Esophagus muscularis mucosa (tissue), 4 donors: ENCODE measurements around the gene RPH3AL. TPM values are rescaled to one million over a fixed set of nuclear protein-coding genes. Genes with fewer than 3 reads are reported as not detected.

Experiments used
- DNase-seq: peaks from one replicate; pipeline ENCODE4 v3.0.0-alpha.2; 2017; ENCODE audit errors: extremely low spot score
- H3K27ac ChIP-seq, 4 donors: fragments of 200-600 bp; sonication (generic); replicated peaks in 1 of 4; 1 replicate in 3 of 4; 2 replicates in 1 of 4; pipeline ENCODE4 v1.5.1; 2016 to 2019; ENCODE audit warnings: mild to moderate bottlenecking in 1 of 4
- H3K27me3 ChIP-seq, 4 donors: fragments of 200-600 bp; sonication (generic); one replicate each; pipeline versions ENCODE4 v1.5.1 to v1.6.0; 2016 to 2019
- H3K36me3 ChIP-seq, 4 donors: fragments of 200-600 bp; sonication (generic); one replicate each; pipeline ENCODE4 v1.5.1; 2016 to 2019
- H3K4me1 ChIP-seq, 4 donors: fragments of 200-600 bp; sonication (generic); one replicate each; pipeline ENCODE4 v1.5.1; 2016 to 2019
- H3K4me3 ChIP-seq, 4 donors: fragments of 200-600 bp; sonication (generic); 1 replicate in 2 of 4; 2 replicates in 2 of 4; pipeline ENCODE4 v1.5.1; 2016 to 2019; ENCODE audit warnings: mild to moderate bottlenecking in 4 of 4, moderate library complexity in 1 of 4
- H3K9me3 ChIP-seq, 4 donors: fragments of 200-600 bp; sonication (generic); 1 replicate in 3 of 4; 2 replicates in 1 of 4; pipeline ENCODE4 v1.5.1; 2016 to 2019
- CTCF ChIP-seq, 3 experiments: fragments of 200-600 bp in 2 of 3; fragments of 450-650 bp in 1 of 3; sonication (generic) in 2 of 3; IDR thresholded peaks; one replicate each; pipeline ENCODE4 v1.5.1; 2017 to 2019; ENCODE audit warnings: antibody characterized with exemption in 3 of 3, mild to moderate bottlenecking in 2 of 3, moderate library complexity in 1 of 3
- EP300 ChIP-seq: sonication (generic); formaldehyde crosslinking; IDR thresholded peaks from one replicate; pipeline ENCODE4 v1.6.1; 2017; ENCODE audit warnings: antibody characterized with exemption
- POLR2A ChIP-seq: fragments of 450-650 bp; IDR thresholded peaks from one replicate; pipeline ENCODE4 v1.6.1; 2017; ENCODE audit warnings: antibody characterized with exemption, moderate library complexity, mild to moderate bottlenecking, low read depth
- POLR2AphosphoS5 ChIP-seq, 2 donors: sonication (generic); formaldehyde crosslinking; IDR thresholded peaks; one replicate each; pipeline ENCODE4 v1.6.1; 2017; ENCODE audit warnings: antibody characterized with exemption in 2 of 2
- WGBS: methylation state at CpG from one replicate; pipeline ENCODE4 v1.1.5; 2018; 5-methylcytosine and 5-hydroxymethylcytosine counted together
- intact Hi-C: fragments of 100-400 bp; cut with DNase I; formaldehyde crosslinking; loops from one replicate; pipeline ENCODE4 v1.15.1; 2023
- total RNA-seq, 4 donors: library from RNA; depleted of rRNA; stranded (reverse); fragments of >200 nt; gene quantifications; one replicate each; pipeline versions ENCODE4 v1.1.0 to v1.2.1, GENCODE V29; 2016

RPH3AL gene
- total RNA-seq, 4 donors from 2014 or later: 8.7 to 21.0 (median 14.8) TPM

- 86% methylated on average over 28 of the region's 28 CpGs for WGBS
- peaks cover 0 to 45% (median 0%) of the 10 kb centered on the region in 4 donors for H3K27me3 ChIP-seq
- peak overlapping the region in 2 of 4 donors; percentile 31 to 54 for H3K4me3 ChIP-seq
- TF ChIP-seq POLR2A (no peak), CTCF (IDR thresholded peaks at IDR 0.05) (no peak), EP300 (no peak), POLR2AphosphoS5 (IDR thresholded peaks at IDR 0.05) (no peak)
- H3K27ac ChIP-seq: peak overlapping the region; percentile 64 to 82 (median 78)
- no peaks in the 10 kb centered on the region for H3K9me3 ChIP-seq
- peaks cover 16 to 46% (median 44%) of the 10 kb centered on the region in 4 donors for H3K4me1 ChIP-seq
- no peaks in the 10 kb centered on the region for H3K36me3 ChIP-seq
- DNase-seq: no peak
- intact Hi-C loops: no loop called here
These were observed 17.6 kb downstream of the RPH3AL start for GRCh38 chr17:334974-335481.

GRCh38 chr17:333626-334396 lies 18.8 kb downstream of the RPH3AL start:
- Histone ChIP-seq H3K4me3 (peak overlapping the region; percentile 31 to 54 (median 38)), H3K27ac (peak overlapping the region; percentile 64 to 82 (median 78)), H3K36me3 (no peaks in the 10 kb centered on the region), H3K27me3 (peaks cover 0 to 33% (median 0%) of the 10 kb centered on the region in 4 donors), H3K4me1 (peaks cover 16 to 46% (median 41%) of the 10 kb centered on the region in 4 donors), H3K9me3 (no peaks in the 10 kb centered on the region)
- intact Hi-C loops: no loop called here
- TF ChIP-seq EP300 (no peak), POLR2A (peak; percentile 35), POLR2AphosphoS5 (IDR thresholded peaks at IDR 0.05) (peak; percentile 68 to 81)
- peak; percentile 96 for DNase-seq
- WGBS: 49% methylated on average over 13 of the region's 23 CpGs

GRCh38 chr17:332558-333322 lies 19.9 kb downstream of the RPH3AL start:
- intact Hi-C loops: no loop called here
- WGBS: 74% methylated on average over 29 of the region's 34 CpGs
- no peak for DNase-seq
- Histone ChIP-seq H3K9me3 (no peaks in the 10 kb centered on the region), H3K4me3 (peak overlapping the region; percentile 31 to 54 (median 38)), H3K27me3 (peaks cover 0 to 29% (median 0%) of the 10 kb centered on the region in 4 donors), H3K4me1 (peaks cover 16 to 46% (median 41%) of the 10 kb centered on the region in 4 donors), H3K36me3 (no peaks in the 10 kb centered on the region), H3K27ac (peak overlapping the region; percentile 64 to 82 (median 78))
- TF ChIP-seq CTCF (IDR thresholded peaks at IDR 0.05): no peak
- TF ChIP-seq POLR2A: no peak
- peak; percentile 30 for TF ChIP-seq EP300
- peak; percentile 19 to 35 for TF ChIP-seq POLR2AphosphoS5 (IDR thresholded peaks at IDR 0.05)

DNA sequence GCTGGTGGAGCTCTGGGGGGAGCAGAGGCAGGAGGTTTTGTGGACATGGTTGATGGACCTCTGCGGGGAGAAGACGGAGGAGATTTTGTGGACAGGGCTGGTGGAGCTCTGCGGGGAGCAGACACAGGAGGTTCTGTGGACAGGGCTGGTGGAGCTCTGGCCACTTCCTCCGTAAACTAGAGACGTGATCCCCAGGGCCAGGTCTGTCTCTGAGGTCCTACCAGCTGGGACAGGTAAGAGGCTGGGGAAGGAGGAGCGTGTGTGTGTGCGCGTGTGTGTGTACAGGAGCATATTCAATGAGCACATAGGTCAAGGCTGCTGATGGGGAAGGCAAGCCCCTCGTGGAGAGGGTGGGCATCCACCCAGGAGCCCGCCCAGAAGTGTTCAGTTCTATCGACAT lies 20.6 kb downstream of the RPH3AL start:
- no peak for DNase-seq
- Histone ChIP-seq H3K27me3 (peaks cover 0 to 23% (median 0%) of the 10 kb centered on the region in 4 donors), H3K4me3 (peak overlapping the region; percentile 31 to 54 (median 38)), H3K36me3 (peaks cover 0 to 4% (median 0%) of the 10 kb centered on the region in 4 donors), H3K4me1 (peaks cover 16 to 46% (median 41%) of the 10 kb centered on the region in 4 donors), H3K27ac (peak overlapping the region; percentile 64 to 82 (median 78)), H3K9me3 (no peaks in the 10 kb centered on the region)
- WGBS: 77% methylated on average over 11 of the region's 11 CpGs
- intact Hi-C loops: no loop called here
- TF ChIP-seq EP300: no peak
- TF ChIP-seq CTCF (IDR thresholded peaks at IDR 0.05): no peak
- no peak for TF ChIP-seq POLR2AphosphoS5 (IDR thresholded peaks at IDR 0.05)
- no peak for TF ChIP-seq POLR2A
